Measurements from ENCODE around the gene NDUFV2. TPM values are rescaled to one million over a fixed set of nuclear protein-coding genes. Genes with fewer than 3 reads are reported as not detected.
"Not testable (repeated sequence)": the region's sequence is repeated elsewhere in the genome, so short reads cannot be mapped to it uniquely, and the experiment has no call there.

NDUFV2 gene
- total RNA-seq, 1 donor from 2014 or later: 95.1 TPM

DNA sequence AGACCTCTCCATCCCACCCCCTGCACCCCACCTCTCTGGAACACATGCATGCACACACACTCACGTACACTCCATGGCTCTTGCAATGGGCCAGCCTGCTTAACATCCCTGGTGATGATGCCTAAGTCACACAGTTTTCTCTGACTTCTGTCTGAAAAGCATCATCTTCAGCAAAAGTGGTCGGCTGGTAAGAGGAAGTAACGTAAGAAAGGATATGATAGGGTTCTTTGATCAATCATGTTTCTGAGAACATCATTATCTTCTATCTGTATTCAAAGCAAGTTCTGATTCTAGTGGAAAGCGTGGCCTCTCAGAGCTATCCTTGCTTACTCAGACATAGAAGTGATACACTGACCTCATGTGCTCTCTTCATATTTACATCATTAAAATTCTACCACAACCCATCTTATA is 11.4 kb upstream of the NDUFV2 start:
- no peak for DNase-seq

DNA sequence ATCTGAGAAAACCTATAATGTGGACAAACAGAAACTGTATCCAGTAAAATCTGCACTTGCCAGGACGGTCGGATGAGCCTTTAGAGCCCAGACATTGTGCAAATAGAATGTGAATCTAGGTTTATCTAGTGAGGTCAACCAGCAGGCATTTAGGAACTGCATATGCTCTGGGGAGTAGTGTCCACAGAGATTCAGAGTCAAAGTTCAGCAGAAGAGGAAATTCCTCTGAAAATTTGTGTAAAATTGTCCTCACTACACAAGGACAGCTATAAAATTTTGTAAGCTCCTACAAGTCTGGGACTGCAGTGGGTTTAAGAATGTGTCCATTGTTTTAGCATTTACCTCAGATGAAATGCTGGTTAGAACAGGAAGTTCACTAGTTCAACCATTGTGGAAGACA is 9.8 kb upstream of the NDUFV2 start:
- DNase-seq: no peak

DNA sequence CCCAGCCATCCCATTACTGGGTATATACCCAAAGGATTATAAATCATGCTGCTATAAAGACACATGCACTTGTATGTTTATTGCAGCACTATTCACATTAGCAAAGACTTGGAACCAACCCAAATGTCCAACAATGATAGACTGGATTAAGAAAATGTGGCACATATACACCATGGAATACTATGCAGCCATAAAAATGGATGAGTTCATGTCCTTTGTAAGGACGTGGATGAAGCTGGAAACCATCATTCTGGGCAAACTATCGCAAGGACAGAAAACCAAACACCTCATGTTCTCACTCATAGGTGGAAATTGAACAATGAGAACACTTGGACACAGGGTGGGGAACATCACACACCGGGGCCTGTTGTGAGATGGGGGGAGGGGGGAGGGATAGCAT is 9.4 kb upstream of the NDUFV2 start:
- DNase-seq: not testable (repeated sequence)

DNA sequence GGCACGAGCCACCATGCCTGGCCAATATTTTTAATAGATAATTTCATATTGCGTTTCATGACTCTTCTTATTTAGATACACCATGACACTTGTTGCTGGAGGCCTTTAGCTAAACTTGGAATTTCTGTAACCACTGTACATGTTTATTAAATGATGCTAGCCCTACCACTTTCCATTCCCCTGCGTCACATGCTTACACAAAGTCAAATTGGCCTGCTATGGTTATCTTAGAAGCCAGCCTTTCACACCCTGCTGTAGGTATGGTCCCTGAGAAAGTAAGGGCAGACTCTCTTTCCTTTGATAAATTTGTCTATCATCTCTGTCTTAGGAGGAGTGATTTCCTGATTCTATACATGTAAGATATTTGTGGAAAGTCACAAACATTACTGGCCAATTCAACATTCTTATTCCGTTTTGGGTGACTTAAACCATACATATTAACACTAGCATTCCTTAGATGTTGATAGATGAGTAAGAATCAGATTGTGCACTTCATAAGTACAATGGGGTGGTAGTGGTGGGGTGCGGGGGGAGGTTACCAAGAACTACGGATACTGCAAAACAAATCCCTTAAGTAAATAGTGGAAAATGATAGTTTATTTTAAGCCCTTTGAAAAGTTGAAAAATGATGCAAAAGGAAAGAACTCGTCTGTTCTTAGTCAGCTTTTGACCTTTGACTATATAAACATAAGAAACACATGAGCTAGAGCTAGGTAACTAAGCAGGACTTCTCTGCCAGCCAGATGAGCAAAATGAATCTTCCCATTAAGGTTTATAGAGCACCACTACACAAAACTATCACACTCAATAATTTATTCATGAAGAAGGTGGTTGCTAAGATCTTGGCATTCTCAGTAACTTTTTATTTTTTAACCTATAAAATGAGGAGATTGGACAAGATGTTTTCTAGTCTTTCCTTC is 7.9 kb upstream of the NDUFV2 start:
- DNase-seq: no peak

DNA sequence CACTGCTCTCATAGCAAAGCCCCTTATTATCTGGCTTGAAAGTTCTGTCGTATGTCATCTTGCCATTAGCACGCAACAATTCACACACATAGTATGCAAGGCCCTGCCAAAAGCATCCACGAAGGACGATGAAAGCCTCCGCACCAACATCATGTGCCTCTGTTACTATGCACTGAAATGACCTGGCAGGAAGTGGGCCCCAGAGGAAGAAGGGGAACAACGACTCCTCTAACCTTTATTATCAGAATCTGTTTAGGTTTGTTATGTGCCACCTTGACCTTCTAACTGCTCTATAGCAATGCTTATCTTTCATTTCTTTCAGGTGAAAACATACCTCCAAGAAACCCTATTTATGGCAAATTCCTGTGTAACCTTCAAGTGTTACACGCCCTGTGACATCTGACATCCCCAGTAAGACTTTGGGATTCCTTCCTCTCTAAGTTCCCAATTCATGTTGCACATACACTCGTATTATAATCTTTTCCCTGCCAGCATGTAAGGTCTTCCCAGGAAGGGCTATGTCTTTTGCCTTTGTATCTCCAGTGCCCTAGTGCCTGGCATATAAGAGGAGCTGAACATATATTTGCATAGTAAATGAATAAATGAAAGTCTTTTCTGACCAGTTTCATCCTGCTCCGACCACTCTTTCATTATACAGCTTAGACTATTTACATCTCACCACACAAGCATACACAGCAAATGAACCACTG is 7.0 kb upstream of the NDUFV2 start:
- no peak for DNase-seq

DNA sequence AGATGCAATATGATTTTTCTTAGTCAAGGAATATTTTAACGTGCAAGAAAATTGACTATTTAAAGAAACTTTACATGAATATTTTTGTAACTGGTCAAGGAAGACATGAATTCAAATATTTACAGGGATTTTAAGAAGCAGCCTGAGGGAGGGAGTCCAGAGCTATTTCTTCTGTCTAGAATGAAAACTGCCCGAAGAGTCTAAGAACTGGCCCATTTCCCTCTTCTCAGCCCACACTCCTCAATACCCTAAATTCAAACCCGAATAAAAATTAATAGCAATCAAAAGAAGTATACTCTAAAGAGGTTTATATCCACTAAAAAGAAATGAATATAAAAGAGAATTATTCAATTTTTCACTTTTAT is 6.5 kb upstream of the NDUFV2 start:
- no peak for DNase-seq

DNA sequence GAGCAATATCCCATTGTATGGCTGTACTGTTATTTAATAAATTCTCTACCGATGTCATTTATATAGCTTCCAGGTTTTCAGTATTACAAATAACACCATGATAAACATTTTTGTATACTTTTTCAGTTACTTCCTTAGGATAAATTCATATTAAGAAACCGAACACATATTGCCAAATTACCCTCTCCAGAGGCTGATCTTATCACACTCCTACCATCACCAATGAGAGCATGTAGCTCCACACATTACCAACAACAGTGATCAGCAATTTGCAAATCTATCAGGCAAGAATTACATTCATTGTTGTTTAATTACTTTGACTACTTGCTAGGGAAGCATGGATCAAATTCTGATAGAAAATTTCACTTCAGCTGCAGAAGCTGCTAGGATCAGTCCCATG is 5.8 kb upstream of the NDUFV2 start:
- DNase-seq: no peak

DNA sequence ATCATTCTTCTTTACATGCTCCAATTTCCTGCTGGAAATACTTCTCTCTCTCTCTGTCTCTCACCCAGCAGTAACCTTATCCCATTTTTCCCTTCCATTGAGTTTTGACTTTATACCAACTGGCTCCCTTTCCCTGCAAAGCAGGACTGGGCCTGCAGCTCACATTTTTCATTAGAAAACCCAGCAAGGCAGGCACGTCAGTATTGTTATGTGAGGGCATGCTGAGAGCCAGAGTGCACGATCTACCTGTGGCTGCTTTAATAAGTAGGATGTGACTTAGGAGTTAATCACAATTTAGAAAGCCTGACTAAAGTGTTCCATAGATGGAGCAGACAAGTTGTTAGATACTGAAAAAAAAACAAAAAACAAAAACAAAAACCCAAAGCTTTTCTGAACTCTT is 5.2 kb upstream of the NDUFV2 start:
- no peak for DNase-seq

DNA sequence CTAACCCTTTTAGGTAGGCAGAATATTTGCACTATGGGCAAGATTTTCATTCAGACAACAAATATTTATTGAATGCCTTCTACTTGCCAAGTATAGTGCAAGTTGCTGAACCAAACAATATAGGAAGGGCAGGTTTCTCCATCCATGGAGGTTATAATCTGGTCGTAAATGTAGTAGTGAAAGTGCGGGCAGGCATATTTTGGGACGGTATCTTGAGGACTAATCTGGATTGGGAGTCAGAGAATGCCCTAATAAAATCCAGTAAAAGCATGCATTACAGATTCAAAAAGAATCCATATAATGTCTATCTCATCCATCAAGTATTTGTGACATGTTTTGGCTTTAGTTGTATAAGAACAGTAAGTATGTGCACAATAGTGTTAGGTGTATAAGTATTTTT is 1.7 kb upstream of the NDUFV2 start:
- no peak for DNase-seq

DNA sequence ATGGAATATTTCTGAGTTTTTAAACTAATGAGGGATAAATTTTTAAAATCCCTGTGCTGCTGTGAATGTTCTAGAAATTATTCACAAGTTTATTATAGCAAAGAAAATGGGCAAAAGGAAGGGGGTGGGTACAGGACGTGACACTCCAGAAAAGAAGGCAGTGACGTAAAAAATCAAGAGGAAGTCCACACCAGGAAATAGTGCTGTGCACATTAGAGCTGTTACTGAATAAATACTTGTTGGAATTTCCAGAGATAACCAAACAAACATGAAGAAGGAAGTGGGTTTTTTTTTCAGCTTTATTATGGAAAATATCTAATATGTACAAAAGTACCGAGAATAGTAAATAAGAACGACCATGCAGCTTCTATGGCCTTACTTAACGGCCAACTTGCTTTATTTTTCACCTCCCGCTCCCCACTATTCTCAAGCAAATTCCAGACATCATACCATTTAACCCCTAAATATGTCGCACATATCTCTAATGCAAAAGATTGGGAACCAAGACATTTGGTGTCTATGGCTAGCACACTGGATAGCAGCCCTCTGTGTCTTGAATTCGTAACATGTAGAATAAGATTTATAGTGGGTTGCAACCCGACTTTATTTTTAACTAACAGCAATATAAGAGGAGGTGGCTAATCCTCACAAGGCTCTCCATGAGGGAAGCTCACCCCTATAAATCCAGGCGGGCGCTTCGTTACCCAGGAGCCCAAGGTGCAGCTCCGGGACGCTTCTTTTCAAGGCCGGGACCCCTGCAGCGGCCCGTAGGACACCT is 580 bp upstream of the NDUFV2 start:
- no peak for DNase-seq

DNA sequence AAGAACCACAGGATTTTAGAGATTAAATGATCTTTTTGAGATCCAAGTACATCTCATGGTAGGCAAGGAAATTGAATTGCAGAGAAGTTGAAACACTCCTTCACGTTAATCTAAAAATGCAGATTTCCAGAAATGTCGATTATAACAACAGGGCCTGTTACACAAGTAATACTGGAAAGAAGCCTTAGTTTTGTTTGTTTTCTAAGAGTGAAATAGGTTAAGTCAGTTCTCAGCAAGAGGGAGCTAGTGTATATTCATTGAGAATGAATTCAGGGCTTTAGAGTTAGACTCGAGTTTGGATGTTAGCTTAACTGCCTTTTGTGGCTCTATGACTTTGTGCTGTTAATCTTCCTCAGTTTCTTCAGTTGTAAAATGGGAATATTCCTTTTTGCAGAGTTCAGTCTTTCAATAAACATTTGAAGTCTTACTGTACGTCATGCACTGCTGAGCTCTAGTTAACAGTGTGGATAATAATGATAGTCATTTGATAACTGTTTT is 926 bp downstream of the NDUFV2 start:
- DNase-seq: no peak

DNA sequence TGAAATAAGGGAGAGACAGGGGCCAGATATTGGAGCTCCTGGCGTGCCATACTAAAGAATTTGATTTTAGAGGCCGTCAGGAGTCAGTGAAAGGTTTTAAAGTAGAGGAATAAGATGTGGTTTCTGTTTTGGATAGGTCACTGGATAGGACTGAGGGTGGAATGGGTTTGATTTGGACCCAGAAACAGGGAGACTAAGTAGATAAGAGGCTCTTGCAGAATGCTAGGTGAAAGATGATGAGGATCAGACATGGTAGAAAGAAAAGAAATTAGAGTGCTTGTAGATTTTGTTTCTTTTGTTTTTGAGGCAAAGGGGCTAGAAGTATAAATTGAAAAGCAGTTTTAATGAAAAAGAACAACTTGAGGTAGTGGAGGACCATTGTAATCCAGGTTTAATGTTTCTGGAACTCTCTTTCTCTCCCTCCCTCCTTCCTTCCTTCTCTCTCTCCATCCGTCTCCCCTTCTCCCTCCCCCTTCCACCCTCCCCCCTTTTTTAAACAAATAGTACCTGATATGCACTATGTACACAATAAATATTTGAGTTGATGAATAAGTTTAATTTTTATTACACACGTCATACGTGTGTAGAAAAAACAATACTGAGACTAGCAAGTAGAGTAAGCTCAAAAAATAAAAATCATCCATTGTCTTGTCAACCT is 1.9 kb downstream of the NDUFV2 start:
- DNase-seq: no peak

DNA sequence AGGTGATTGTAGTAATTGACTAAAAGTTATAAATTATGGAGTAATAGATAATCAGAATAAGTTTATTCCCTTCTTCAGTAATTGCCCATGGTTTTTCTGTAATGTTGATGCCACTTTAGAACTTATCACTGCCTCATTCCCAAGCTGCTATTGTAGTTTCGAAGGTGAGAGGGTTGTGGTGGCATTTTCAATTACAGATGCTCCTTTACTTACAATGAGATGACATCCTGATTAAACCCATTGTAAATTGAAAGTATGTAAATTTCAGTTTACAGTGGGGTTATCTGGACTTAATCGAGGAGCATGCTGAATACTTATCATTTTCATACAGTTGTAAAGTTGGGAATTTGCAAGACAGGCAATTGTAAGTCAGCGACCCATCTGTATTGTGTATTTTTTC is 2.9 kb downstream of the NDUFV2 start:
- DNase-seq: no peak

DNA sequence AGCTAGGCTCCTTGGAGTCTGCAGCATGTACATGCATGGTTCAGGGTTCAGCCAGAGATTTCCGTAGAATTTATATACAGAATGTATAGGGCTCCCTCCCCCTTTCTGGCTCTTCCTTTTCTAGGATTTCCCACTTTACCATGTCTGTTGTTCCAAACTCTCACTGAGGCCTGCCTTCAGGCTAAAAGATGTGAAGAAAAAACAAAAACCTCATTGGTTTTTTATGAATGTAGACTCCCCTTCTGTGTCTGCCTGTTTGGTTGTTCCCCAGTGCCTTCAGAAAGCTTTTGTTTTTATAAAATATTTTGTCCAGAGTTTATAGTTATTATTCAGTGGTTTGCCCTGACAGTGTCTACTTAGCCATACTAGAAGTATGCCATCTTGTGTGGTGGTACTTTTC is 3.6 kb downstream of the NDUFV2 start:
- DNase-seq: no peak

DNA sequence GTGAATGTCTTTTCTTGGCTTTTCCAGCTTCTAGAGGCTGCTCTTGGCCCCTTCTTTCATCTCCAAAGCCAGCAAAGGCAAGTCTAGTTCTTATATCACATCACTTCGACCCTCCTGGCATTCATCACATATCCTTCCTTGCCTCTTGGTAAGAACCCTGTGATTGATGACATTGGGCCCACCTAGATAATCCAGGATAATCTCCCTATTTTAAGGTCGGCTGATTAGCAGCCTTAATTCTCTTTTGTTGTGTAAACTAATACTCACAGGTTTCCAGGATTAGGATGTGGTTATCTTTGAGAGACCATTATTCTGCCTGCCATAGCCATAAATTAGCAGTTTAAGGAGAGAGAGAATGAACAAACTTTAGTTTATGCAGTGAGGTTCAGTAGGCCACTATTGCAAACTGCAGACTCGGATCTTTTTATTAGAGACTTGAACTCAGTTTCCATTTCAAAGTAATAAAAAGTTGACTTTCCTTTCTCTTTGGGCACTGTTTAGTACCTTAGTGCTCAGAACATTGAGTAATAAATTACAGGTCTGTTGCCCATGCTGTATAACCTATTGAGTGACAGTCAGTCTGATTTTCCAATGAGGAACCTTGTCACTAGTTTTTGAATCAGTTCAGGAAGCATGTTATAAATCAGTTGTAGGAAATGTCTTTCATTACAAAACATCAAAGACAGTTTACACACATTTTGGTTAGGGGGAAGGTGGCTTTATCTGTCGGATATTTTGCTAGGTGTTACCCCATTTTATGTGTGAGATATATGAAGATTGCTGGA is 4.5 kb downstream of the NDUFV2 start:
- no peak for DNase-seq

DNA sequence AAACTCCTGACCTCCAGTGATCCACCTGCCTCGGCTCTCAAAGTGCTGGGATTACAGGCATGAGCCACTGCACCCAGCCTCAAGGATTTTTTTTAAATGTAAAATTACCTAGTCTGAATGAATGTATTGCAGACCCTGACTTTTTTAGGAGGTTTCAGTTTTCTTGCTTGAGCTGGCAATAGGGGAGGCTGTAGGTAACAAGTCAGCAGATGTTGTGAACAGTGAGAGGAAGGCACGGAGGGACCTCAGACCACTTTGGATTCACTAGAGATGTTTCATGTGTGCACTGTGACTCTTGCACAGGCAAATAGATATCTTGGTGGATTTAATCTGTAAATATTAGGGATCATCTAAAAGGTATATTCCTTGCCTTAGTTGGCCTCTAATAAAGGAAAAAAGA is 6.4 kb downstream of the NDUFV2 start:
- DNase-seq: no peak

DNA sequence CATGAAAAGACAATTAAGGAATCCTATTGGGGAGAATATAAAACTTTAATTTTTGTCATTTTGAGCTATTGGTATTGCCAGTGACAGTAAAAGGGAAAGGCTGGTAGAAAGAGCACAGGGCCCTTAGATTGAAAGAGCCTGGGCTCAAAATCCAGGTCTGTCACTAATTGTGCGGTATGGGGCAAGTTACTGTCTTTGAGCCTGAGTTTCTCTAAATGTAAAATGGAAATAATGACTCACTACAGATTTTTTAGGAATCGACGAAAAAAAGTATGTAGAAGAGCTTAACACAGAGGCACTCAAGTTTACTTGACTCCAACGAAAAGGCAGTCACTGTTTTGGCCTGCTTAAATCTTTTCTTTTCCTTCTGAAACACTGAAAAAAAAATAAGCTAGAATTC is 7.0 kb downstream of the NDUFV2 start:
- no peak for DNase-seq

DNA sequence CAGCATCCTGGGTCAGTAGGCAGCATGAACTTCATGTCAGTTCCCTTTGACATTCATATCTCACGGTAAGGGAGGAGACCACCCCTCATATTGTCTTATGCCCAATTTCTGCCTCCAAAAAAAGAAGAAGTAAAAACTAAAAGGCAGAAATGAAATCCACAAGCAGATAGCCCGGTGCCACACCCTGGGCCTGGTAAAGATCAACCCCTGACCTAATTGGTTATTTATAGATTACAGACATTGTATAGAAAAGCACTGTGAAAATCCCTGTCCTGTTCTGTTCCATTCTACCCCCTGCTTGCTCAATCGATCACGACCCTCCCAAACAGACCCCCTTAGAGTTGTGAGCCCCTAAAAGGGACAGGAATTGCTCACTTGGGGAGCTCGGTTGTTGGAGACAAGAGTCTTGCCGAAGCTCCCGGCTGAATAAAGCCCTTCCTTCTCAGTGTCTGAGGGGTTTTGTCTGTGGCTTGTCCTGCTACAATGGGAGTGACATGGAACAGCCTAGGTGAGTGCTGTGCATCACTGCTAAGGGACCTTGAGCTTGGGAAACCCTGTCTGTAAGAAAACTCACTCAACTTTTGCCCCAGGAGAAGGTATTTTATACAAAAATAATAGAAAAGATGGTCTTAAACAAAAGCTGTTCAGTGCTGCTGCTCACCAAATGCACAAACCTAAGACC is 11.1 kb downstream of the NDUFV2 start:
- no peak for DNase-seq

DNA sequence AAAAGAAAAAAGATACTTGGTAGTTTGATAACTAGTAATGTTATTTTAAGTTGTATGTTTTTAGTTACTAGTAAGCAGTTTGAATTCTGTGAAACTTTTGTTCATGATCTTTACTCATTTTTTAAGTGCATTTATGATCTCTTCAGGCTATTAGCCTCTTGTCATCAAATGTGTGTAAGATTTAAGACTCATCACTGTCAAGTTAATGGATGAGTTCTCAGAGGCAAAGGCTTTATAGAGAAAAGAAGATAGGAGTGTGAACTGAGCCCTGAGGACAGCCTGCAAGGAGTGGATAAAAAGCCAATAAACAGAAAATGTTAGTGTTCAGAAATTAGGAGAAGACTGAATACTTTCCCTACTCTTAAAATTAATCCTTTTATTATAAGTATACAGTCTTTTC is 13.5 kb downstream of the NDUFV2 start:
- DNase-seq: no peak

DNA sequence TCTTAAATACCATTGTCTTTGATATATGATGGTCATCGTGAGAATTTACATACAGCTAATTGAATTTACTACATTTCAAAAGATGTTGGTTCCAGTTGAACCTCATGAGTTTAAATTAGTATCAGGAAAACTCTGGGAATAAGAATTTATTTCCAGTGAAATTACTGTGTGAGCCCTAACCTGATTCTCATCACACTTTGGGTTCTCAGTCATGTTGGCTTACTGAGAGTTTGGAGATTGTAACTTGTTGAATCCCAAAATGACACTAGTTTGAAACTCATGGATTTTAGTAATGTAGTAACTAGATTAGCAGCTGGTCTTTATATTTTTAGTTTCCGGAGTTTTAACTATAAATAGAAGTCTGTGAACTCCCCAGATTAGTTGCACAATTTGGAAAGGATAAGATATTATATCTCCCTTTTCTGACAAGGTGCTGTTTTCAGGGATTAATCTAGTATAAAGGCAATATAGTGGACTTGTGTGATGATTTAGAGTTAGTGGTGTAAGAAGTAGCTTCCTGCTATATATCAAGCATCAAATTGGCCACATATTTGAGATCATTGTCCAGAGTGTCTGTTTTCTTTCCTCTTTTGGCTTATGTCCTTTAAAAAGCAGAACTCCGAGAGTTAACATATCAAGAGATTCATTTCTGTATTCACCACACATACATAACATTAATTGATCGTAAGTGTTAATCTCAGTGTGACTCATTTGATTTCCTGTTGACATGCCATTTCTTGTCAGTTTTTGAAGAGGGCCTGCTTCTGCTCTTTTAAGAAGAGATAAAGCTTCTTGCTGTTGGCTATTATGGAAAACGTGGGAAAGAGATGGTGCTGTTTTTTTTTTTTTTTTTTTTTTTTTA is 15.7 kb downstream of the NDUFV2 start:
- no peak for DNase-seq

All from occipital lobe (tissue), 2 donors.